ENCODE measurements around the gene EIF2AK3. TPM values are rescaled to one million over a fixed set of nuclear protein-coding genes. Genes with fewer than 3 reads are reported as not detected.
A peak's percentile ranks its signal among the peaks of the same experiment; 100 is the strongest.

EIF2AK3 gene
- total RNA-seq, 1 donor = 31.5 TPM

DNA sequence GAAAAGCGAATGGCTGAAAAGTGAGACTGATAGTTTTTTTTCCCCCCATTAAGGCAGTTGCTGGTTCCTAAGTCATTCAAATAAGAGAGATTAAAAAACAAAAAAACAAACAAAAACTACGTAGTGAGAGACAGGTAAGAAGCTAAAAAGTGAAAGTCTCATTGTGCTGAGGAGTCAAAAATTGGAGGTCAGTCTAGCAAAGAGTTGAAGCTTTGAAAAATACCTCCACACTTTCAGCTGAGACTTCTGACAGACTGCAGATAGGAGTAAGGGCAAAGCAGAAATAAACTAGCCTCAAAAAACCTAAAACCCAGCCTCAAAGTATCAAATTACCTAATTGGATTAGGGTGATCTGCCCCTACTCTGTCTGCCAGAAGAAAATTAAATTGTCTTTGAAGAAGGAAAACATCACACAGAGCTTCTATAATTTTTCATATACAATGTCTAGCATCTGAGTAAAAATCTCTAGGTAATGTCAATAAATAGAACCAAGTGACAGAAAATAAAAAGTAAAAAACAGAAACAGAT lies 10.9 kb upstream of the EIF2AK3 start:
- TF ChIP-seq, protein P1, sequence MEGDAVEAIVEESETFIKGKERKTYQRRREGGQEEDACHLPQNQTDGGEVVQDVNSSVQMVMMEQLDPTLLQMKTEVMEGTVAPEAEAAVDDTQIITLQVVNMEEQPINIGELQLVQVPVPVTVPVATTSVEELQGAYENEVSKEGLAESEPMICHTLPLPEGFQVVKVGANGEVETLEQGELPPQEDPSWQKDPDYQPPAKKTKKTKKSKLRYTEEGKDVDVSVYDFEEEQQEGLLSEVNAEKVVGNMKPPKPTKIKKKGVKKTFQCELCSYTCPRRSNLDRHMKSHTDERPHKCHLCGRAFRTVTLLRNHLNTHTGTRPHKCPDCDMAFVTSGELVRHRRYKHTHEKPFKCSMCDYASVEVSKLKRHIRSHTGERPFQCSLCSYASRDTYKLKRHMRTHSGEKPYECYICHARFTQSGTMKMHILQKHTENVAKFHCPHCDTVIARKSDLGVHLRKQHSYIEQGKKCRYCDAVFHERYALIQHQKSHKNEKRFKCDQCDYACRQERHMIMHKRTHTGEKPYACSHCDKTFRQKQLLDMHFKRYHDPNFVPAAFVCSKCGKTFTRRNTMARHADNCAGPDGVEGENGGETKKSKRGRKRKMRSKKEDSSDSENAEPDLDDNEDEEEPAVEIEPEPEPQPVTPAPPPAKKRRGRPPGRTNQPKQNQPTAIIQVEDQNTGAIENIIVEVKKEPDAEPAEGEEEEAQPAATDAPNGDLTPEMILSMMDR (IDR thresholded peaks at IDR 0.05; ENCODE audit: insufficient read depth, low read length) = no peak
- no peak for DNase-seq (ENCODE audit: low read depth)

GRCh38 chr2:88637464-88637863 lies 10.2 kb upstream of the EIF2AK3 start:
- TF ChIP-seq, protein P1 (IDR thresholded peaks at IDR 0.05; ENCODE audit: insufficient read depth, low read length) = no peak
- H3K4me3 ChIP-seq (ENCODE audit: low read depth, low read length) = no peak overlapping the region
- DNase-seq (ENCODE audit: low read depth) = no peak

More for the DNA sequence above, 10.9 kb upstream of the EIF2AK3 start:
- H3K4me3 ChIP-seq (ENCODE audit: low read depth, low read length) = no peak overlapping the region

GRCh38 chr2:88636026-88636425 lies 8.8 kb upstream of the EIF2AK3 start:
- DNase-seq (ENCODE audit: low read depth) = no peak
- TF ChIP-seq, protein P1 (IDR thresholded peaks at IDR 0.05; ENCODE audit: insufficient read depth, low read length) = no peak
- H3K4me3 ChIP-seq (ENCODE audit: low read depth, low read length) = no peak overlapping the region

DNA sequence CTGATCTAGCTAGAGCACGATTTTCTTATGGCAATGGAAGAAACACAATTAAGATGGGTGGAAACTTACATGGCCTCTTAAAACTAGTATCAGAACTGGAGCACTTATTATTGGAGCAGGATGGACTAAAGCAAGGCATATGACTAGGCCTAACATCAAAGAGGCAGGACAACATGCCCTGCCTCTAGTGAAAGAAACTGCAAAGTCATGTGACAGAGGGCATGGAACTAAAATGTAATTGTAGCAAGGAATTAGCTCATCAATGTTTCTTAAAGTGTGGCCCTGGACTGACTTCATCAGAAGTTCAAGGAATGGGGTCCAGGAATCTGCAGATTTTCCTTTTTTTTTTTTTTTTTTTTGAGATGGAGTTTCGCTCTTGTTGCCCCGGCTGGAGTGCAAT lies 5.3 kb upstream of the EIF2AK3 start:
- H3K4me3 ChIP-seq (ENCODE audit: low read depth, low read length) = no peak overlapping the region
- DNase-seq (ENCODE audit: low read depth) = no peak
- TF ChIP-seq, protein P1 (IDR thresholded peaks at IDR 0.05; ENCODE audit: insufficient read depth, low read length) = no peak

DNA sequence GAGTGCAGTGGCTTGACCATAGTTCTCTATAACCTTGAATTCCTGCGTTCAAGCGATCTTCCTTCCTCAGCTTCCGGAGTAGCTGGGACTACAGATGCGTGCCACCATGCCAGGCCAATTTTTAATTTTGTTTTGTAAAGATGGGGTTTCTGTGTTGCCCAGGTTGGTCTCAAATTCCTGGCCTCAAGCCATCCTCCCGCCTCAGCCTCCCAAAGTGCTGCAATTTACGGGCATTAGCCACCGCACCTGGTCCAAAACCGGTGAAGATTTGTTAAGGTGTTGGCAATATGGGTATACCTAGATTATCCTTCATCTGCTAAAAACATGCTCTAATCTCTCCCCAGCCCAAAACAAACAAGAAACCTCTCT lies 1.3 kb upstream of the EIF2AK3 start:
- TF ChIP-seq, protein P1 (IDR thresholded peaks at IDR 0.05; ENCODE audit: insufficient read depth, low read length) = no peak
- no peak for DNase-seq (ENCODE audit: low read depth)
- peak overlapping the region; percentile 67 for H3K4me3 ChIP-seq (ENCODE audit: low read depth, low read length)

DNA sequence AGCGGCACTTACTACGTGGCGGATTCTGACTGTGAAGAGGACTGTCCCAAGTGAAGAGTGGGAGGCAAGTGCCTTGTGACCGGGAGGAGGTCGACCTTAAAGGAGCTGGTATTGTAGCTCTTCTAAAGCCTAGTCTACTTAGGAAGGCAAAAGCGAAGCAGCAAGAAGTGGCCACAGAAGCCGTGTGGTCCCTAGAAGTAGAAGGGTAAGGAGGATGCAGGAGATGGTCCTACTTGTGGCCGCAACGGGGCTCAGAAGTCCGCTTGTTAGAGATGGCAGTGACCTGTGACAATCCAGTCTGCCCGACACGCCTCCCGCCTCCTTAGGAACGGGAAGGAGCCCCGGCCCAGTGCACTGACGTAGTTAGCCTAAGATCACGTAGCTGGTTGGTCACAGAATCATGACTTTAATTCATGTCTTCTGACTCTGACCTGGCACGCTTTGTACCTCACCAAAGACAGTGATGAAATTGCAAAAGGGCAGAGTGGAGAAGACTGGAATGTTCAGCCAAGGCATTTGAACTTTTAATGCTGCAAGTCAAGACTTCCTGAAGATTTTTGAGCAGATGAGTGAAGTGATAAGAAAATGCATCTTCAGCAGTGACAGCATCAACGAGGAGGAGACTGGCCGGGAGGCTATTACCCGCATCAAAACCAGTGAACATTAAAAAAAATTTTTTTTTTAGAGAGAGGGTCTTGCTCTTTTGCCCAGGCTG lies 749 bp upstream of the EIF2AK3 start:
- DNase-seq (ENCODE audit: low read depth) = peak; percentile 97
- TF ChIP-seq, protein P1 (IDR thresholded peaks at IDR 0.05; ENCODE audit: insufficient read depth, low read length) = no peak
- peak overlapping the region; percentile 67 for H3K4me3 ChIP-seq (ENCODE audit: low read depth, low read length)
